CD4-positive, alpha-beta memory T cell (primary cell): Measurements from ENCODE around the gene DIP2C. TPM values are rescaled to one million over a fixed set of nuclear protein-coding genes. Genes with fewer than 3 reads are reported as not detected.
A peak's percentile ranks its signal among the peaks of the same experiment; 100 is the strongest.

Experiments used
- CTCF ChIA-PET: fragments of 350-600 bp; sonication (Branson Sonifier 250); formaldehyde crosslinking; loops from one replicate; lab custom pipeline; 2021; ENCODE audit warnings: inconsistent platforms; ENCODE audit not compliant: partially characterized antibody; lab: Charles Lee
- POLR2A ChIA-PET: fragments of 350-600 bp; sonication (Branson Sonifier 250); formaldehyde crosslinking; loops from one replicate; lab custom pipeline; 2021; ENCODE audit not compliant: partially characterized antibody; lab: Charles Lee
- DNase-seq, 5 donors: peaks; one replicate each; pipeline versions ENCODE4 v3.0.0 to v3.0.0-alpha.2; 2020 to 2022; ENCODE audit warnings: mixed read lengths in 1 of 5
- H3K27ac ChIP-seq: one replicate; pipeline ENCODE4 v1.7.0; 2013; ENCODE audit warnings: low read depth, low read length
- H3K27me3 ChIP-seq: 2 replicates; pipeline ENCODE4 v1.7.0; 2013; ENCODE audit warnings: mild to moderate bottlenecking, low read length, moderate library complexity; ENCODE audit not compliant: insufficient read depth
- H3K36me3 ChIP-seq: 2 replicates; pipeline ENCODE4 v1.7.0; 2013; ENCODE audit warnings: mild to moderate bottlenecking, low read length, moderate library complexity; ENCODE audit not compliant: insufficient read depth
- H3K4me1 ChIP-seq: 2 replicates; pipeline ENCODE4 v1.7.0; 2013; ENCODE audit warnings: mild to moderate bottlenecking, low read length, moderate library complexity; ENCODE audit not compliant: insufficient read depth
- H3K4me3 ChIP-seq, 2 donors: one replicate each; pipeline ENCODE4 v1.7.0; 2013; ENCODE audit warnings: low read length in 2 of 2, mild to moderate bottlenecking in 1 of 2
- H3K9me3 ChIP-seq, 2 donors: one replicate each; pipeline ENCODE4 v1.7.0; 2013; ENCODE audit warnings: low read length in 2 of 2, control low read depth in 1 of 2; ENCODE audit not compliant: control insufficient read depth in 1 of 2
- H3K27ac Mint-ChIP-seq, 7 donors: one replicate each; pipeline ENCODE4 v1.8.0; 2020 to 2021; ENCODE audit warnings: mixed read lengths in 7 of 7, mild to moderate bottlenecking in 6 of 7, inconsistent platforms in 3 of 7, moderate library complexity in 3 of 7
- H3K27me3 Mint-ChIP-seq, 2 donors: one replicate each; pipeline ENCODE4 v1.8.0; 2020 to 2021; ENCODE audit warnings: mixed read lengths in 2 of 2
- H3K36me3 Mint-ChIP-seq, 2 donors: one replicate each; pipeline ENCODE4 v1.8.0; 2020 to 2021; ENCODE audit warnings: mixed read lengths in 2 of 2, inconsistent platforms in 1 of 2, mild to moderate bottlenecking in 1 of 2
- H3K4me1 Mint-ChIP-seq, 4 donors: one replicate each; pipeline ENCODE4 v1.8.0; 2020 to 2021; ENCODE audit warnings: mixed read lengths in 4 of 4, mild to moderate bottlenecking in 1 of 4
- H3K4me3 Mint-ChIP-seq, 8 donors: one replicate each; pipeline ENCODE4 v1.8.0; 2020 to 2021; ENCODE audit warnings: mixed read lengths in 8 of 8, mild to moderate bottlenecking in 7 of 8, moderate library complexity in 6 of 8, inconsistent platforms in 3 of 8
- H3K9me3 Mint-ChIP-seq, 8 donors: one replicate each; pipeline ENCODE4 v1.8.0; 2020 to 2021; ENCODE audit warnings: mixed read lengths in 8 of 8, mild to moderate bottlenecking in 5 of 8, inconsistent platforms in 3 of 8, moderate library complexity in 1 of 8
- intact Hi-C: fragments of 100-400 bp; cut with micrococcal nuclease; formaldehyde crosslinking; loops from one replicate; pipeline ENCODE4 v1.15.1; 2023
- polyA plus RNA-seq, 2 donors: library from polyadenylated mRNA; unstranded; fragments of 300-500 nt; fragmentation: Illumina TruSeq; gene quantifications; one replicate each; pipeline ENCODE4 v1.2.3, GENCODE V29; 2021
- total RNA-seq, 2 experiments: library from RNA; stranded (reverse); gene quantifications; one replicate each; pipeline ENCODE4 v1.2.3, GENCODE V29; 2021

The DIP2C gene
- total and polyA plus RNA-seq, 4 experiments from 2014 or later = 1.1 to 6.0 (median 3.9) TPM

DNA sequence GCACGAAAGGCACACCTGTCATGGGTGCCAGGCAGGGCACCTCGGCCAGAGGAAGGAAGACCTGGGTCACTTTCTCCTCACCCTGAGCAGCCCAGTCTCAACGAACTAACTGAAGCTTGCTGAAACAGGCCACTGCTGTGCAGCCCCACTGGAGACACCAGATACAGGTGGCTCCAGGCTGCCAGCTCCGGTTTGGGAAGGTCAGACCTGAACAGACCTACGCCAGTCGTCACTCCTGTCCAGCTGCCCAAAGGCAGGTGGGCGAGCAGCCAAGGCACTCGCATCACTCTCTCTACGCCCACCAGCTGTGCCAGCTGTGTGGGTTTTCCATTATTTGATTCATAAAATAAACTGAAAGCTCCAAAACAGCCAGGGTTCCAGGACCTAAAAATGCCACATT is 298.2 kb downstream of the DIP2C start:
- Mint-ChIP-seq H3K27ac (no peak overlapping the region), H3K4me1 (peaks cover 0 to 4% (median 1%) of the 10 kb centered on the region in 4 donors), H3K27me3 (no peaks in the 10 kb centered on the region), H3K9me3 (no peaks in the 10 kb centered on the region), H3K36me3 (peaks cover 25 to 32% of the 10 kb centered on the region in 2 donors), H3K4me3 (no peak overlapping the region)
- no peak for DNase-seq
- no peaks in the 10 kb centered on the region for H3K27me3 ChIP-seq
- no peaks in the 10 kb centered on the region for H3K9me3 ChIP-seq
- no peak overlapping the region for H3K27ac ChIP-seq
- ChIA-PET POLR2A (no interaction called here), CTCF (no interaction called here)
- H3K4me3 ChIP-seq = no peak overlapping the region
- intact Hi-C loops = no loop called here
- no peaks in the 10 kb centered on the region for H3K4me1 ChIP-seq
- H3K36me3 ChIP-seq = no peaks in the 10 kb centered on the region

DNA sequence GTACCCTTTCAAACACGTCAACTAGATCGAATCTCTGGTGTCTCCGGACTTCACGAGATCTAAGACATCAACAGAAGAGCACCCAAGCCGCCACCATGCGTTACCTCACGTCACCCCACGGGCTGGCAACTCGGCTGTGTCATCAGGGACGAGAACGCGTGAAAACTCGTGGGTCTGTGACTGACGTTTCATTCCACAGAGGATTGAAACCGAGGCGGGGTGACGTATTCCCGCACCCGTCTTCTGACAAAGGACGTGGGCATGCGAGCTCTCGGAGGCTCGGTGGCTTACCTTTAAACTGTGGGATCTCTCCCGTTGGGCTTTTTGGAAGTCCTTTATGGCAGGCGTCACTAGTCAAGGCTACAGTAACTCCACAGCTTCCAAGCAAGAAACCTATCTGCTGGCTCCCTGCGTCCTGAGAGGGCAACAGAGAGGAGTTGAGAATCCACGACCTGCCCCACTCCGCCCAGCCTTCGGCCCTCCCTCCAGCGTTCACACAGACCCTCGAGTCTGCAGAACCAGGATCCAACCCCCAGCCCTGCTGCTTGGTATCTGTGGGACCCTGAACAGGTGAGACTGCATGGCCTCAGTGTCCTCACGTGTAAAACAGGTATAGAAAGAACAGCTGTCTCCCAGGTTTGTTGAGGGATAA is 298.9 kb downstream of the DIP2C start:
- Histone ChIP-seq H3K27me3 (no peaks in the 10 kb centered on the region), H3K9me3 (no peaks in the 10 kb centered on the region), H3K36me3 (no peaks in the 10 kb centered on the region), H3K4me1 (no peaks in the 10 kb centered on the region), H3K27ac (no peak overlapping the region), H3K4me3 (no peak overlapping the region)
- Mint-ChIP-seq H3K4me1 (peaks cover 0 to 4% (median 1%) of the 10 kb centered on the region in 4 donors), H3K9me3 (no peaks in the 10 kb centered on the region), H3K36me3 (peaks cover 25 to 33% of the 10 kb centered on the region in 2 donors), H3K27me3 (no peaks in the 10 kb centered on the region), H3K27ac (peak overlapping the region in 1 of 7 donors; percentile 73), H3K4me3 (no peak overlapping the region)
- intact Hi-C loops = no loop called here
- POLR2A ChIA-PET = no interaction called here
- CTCF ChIA-PET = no interaction called here
- DNase-seq = no peak

DNA sequence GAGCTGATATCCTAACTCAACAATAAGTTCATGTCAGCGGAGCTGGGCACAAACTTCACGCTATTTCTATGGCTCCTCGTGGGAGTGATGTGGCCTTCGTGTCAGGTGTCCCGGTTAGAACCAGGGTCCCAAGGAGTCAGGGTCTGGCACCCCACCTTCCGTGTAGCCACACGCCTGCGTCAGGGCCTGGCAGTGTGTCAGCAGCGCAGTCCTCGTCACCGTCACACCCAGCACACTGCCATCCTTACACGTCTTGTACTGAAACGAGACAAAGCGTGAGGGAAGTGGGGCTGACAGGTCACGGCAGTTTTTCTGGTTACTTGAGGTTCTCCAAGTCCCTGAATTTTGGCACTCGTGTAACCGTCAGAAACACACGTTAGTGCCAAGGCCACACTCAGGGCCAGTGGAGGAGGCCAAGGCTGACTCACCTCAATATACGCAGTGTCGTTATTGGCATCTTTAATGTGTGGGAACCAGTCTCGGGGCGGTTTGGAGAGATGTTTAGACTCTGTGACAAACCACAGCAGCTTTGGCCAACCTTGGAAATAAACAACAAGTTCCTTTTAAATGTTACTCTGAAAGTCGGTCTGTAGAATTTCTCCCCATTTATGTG is 299.5 kb downstream of the DIP2C start:
- CTCF ChIA-PET = no interaction called here
- H3K4me3 ChIP-seq = no peak overlapping the region
- H3K27me3 ChIP-seq = no peaks in the 10 kb centered on the region
- POLR2A ChIA-PET = no interaction called here
- no peaks in the 10 kb centered on the region for H3K4me1 ChIP-seq
- H3K9me3 Mint-ChIP-seq = no peaks in the 10 kb centered on the region
- H3K4me1 Mint-ChIP-seq = peaks cover 0 to 4% (median 1%) of the 10 kb centered on the region in 4 donors
- H3K27ac Mint-ChIP-seq = no peak overlapping the region
- no peaks in the 10 kb centered on the region for H3K27me3 Mint-ChIP-seq
- H3K9me3 ChIP-seq = no peaks in the 10 kb centered on the region
- H3K27ac ChIP-seq = no peak overlapping the region
- no peak for DNase-seq
- no peaks in the 10 kb centered on the region for H3K36me3 ChIP-seq
- H3K36me3 Mint-ChIP-seq = peaks cover 25 to 33% of the 10 kb centered on the region in 2 donors
- intact Hi-C loops = no loop called here
- no peak overlapping the region for H3K4me3 Mint-ChIP-seq

DNA sequence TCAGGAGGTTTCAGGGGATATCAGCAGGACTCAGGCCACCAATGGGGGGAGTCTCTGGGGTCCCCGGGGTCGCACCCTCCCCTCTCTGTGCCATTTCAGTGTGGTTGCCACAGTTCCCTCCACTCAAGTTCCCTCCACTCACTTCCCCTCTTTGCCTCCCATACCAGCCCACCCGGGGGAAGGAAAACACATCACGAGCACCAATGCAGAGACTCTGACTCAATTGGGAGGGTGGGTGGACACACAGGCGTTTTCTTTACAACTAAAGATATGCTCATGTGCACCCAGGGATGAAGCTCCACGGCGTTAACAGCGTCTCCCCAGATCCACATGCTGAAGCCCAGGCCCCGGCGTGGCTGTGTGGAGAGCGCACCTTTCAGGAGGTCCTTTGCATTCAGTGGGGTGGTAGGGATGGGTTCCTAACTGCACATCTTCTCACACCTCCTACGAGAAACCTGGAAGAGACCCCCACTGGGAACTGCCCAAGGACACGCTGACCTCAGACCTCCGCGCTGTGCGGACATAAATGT is 300.1 kb downstream of the DIP2C start:
- DNase-seq = no peak
- Histone ChIP-seq H3K4me3 (no peak overlapping the region), H3K27me3 (no peaks in the 10 kb centered on the region), H3K27ac (no peak overlapping the region), H3K36me3 (no peaks in the 10 kb centered on the region), H3K4me1 (no peaks in the 10 kb centered on the region), H3K9me3 (no peaks in the 10 kb centered on the region)
- Mint-ChIP-seq H3K27ac (no peak overlapping the region), H3K4me1 (peaks cover 0 to 4% (median 1%) of the 10 kb centered on the region in 4 donors), H3K4me3 (no peak overlapping the region), H3K9me3 (no peaks in the 10 kb centered on the region), H3K27me3 (no peaks in the 10 kb centered on the region), H3K36me3 (peaks cover 25 to 33% of the 10 kb centered on the region in 2 donors)
- intact Hi-C loops = no loop called here
- CTCF ChIA-PET = no interaction called here
- POLR2A ChIA-PET = no interaction called here

DNA sequence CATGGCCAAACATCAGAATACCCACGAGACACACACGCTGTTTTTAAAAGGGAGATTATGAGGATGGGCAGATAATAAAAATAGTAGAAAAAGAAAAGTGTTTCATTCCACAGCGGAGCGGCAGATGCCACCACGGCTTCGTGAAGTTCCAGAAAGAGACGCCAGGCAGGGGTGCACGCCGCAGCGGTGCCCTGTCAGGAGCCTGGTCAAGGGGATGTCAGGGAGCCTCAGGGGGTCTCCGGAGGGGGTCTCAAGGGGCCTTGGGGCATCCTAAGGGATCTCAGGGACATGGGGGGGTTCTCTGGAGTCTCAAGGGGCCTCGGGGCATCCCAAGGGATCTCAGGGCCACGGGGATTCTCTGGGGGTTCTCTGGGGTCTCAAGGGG is 300.8 kb downstream of the DIP2C start:
- Histone ChIP-seq H3K27ac (no peak overlapping the region), H3K9me3 (no peaks in the 10 kb centered on the region), H3K36me3 (no peaks in the 10 kb centered on the region), H3K27me3 (no peaks in the 10 kb centered on the region), H3K4me1 (no peaks in the 10 kb centered on the region), H3K4me3 (no peak overlapping the region)
- Mint-ChIP-seq H3K27me3 (no peaks in the 10 kb centered on the region), H3K27ac (no peak overlapping the region), H3K4me3 (no peak overlapping the region), H3K36me3 (peaks cover 28 to 40% of the 10 kb centered on the region in 2 donors), H3K9me3 (no peaks in the 10 kb centered on the region), H3K4me1 (peaks cover 0 to 3% (median 0%) of the 10 kb centered on the region in 4 donors)
- ChIA-PET POLR2A (no interaction called here), CTCF (no interaction called here)
- DNase-seq = no peak
- intact Hi-C loops = no loop called here

DNA sequence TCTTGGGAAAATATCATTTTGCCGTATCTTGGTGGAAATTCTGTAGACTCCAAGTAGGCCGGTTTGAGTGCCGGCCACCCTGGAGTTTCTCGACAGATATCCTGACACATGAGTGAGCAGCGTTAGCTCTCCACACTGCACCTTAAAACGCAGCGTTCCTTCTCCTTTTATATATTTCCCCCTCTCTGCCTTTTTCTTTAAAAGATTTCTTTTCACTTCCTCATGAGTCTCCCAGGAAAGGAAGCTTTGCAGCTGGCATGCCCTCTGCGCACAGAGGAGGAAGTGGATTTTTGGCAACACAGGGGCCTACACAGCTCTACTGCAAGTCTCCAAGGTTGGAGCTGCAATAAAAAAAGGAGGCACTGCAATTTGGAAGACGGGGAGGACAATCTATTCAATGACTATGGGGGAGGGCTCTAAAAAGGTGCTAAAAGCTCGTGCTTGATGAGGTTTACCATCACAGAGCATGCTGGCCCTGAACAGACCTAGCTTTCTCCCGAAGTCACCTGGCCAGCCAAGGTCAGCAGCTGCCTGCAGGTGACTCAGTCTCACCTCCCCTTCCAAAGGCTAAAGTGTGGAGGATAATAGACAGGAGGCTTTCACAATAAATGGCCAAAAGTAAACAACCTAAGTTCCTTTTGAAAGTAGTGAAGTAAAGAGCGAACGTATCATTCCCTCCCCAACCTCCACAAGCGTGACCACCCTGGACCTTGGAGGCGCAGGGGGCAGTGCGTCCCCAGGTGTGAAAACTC is 301.4 kb downstream of the DIP2C start:
- H3K9me3 Mint-ChIP-seq = no peaks in the 10 kb centered on the region
- no peaks in the 10 kb centered on the region for H3K36me3 ChIP-seq
- no peaks in the 10 kb centered on the region for H3K27me3 Mint-ChIP-seq
- H3K27ac Mint-ChIP-seq = no peak overlapping the region
- H3K4me1 Mint-ChIP-seq = peaks cover 0 to 3% (median 0%) of the 10 kb centered on the region in 4 donors
- H3K4me1 ChIP-seq = no peaks in the 10 kb centered on the region
- no peak overlapping the region for H3K27ac ChIP-seq
- intact Hi-C loops = no loop called here
- DNase-seq = no peak
- no peak overlapping the region for H3K4me3 ChIP-seq
- ChIA-PET CTCF (no interaction called here), POLR2A (no interaction called here)
- peaks cover 31 to 42% of the 10 kb centered on the region in 2 donors for H3K36me3 Mint-ChIP-seq
- no peaks in the 10 kb centered on the region for H3K9me3 ChIP-seq
- H3K27me3 ChIP-seq = no peaks in the 10 kb centered on the region
- H3K4me3 Mint-ChIP-seq = no peak overlapping the region

DNA sequence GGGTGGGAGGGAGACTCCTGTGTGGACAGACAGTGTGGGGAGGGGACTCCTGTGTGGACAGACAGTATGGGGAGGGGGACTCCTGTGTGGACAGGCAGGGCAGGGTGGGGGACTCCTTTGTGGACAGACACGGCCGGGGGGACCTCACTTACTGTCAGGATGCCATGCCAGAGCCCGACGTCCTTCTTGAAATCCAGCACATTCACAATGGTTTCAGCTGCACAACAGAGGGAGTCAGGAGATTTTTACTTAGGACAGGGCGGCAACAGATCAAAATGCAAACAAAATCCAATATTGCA is 301.9 kb downstream of the DIP2C start:
- H3K27me3 Mint-ChIP-seq = no peaks in the 10 kb centered on the region
- Histone ChIP-seq H3K27ac (no peak overlapping the region), H3K9me3 (no peaks in the 10 kb centered on the region), H3K27me3 (no peaks in the 10 kb centered on the region), H3K4me1 (peaks cover under 1% of the 10 kb centered on the region), H3K4me3 (no peak overlapping the region), H3K36me3 (no peaks in the 10 kb centered on the region)
- POLR2A ChIA-PET = no interaction called here
- H3K27ac Mint-ChIP-seq = no peak overlapping the region
- CTCF ChIA-PET = no interaction called here
- intact Hi-C loops = no loop called here
- no peaks in the 10 kb centered on the region for H3K9me3 Mint-ChIP-seq
- H3K4me1 Mint-ChIP-seq = peaks cover 0 to 1% (median under 1%) of the 10 kb centered on the region in 4 donors
- DNase-seq = no peak
- peaks cover 31 to 39% of the 10 kb centered on the region in 2 donors for H3K36me3 Mint-ChIP-seq
- no peak overlapping the region for H3K4me3 Mint-ChIP-seq
